Measurements from ENCODE around the gene MYO1B. TPM values are rescaled to one million over a fixed set of nuclear protein-coding genes. Genes with fewer than 3 reads are reported as not detected.

Gene MYO1B
- total and polyA plus RNA-seq, 10 of the 15 experiments (the other 5 are each of a cell fraction or from before 2014, with no cell fraction given) = 0.10 to 4.2 (median 1.6) TPM

- Histone ChIP-seq H3K79me2 (ENCODE audit: control insufficient read depth, insufficient read depth, low read length) (no peaks in the 10 kb centered on the region), H2AFZ (ENCODE audit: control insufficient read depth, low read depth, low read length) (no peak overlapping the region), H3K27me3 (replicated peaks in 1 of 2; ENCODE audit: control insufficient read depth in 2 of 2, insufficient read depth in 2 of 2, low read length in 1 of 2) (no peaks in the 10 kb centered on the region), H4K20me1 (ENCODE audit: control insufficient read depth, insufficient read depth) (no peaks in the 10 kb centered on the region), H3K4me2 (ENCODE audit: control insufficient read depth, insufficient read depth) (no peak overlapping the region), H3K4me3 (no peak overlapping the region), H3K27ac (ENCODE audit: control insufficient read depth, insufficient read depth) (no peak overlapping the region), H3K4me1 (ENCODE audit: control insufficient read depth, insufficient read depth, low read length) (peaks cover 6% of the 10 kb centered on the region), H3K9ac (ENCODE audit: control insufficient read depth, insufficient read depth, low read length) (no peak overlapping the region), H3K36me3 (ENCODE audit: control insufficient read depth in 2 of 2, insufficient read depth in 2 of 2, low read length in 1 of 2) (no peaks in the 10 kb centered on the region), H3K9me3 (replicated peaks; ENCODE audit: control insufficient read depth, insufficient read depth, low read length) (peaks cover 8% of the 10 kb centered on the region)
- POLR2A ChIA-PET = no interaction called here
- SMC1A ChIA-PET (ENCODE audit: uncharacterized antibody, unreplicated experiment) = no interaction called here
- WGBS (ENCODE audit: insufficient coverage, insufficient replicate concordance, low lambda C conversion rate, missing lambda C conversion rate) = 62% methylated on average over 5 of the region's 5 CpGs
- ATAC-seq (no peak), FAIRE-seq (no peak), DNase-seq (ENCODE audit: low read depth, low spot score) (no peak)
- RAD21 ChIA-PET (ENCODE audit: unreplicated experiment) = no interaction called here
- CTCF ChIA-PET = no interaction called here
- in situ Hi-C loops (cut with MboI) = no loop called here
- intact Hi-C loops (cut with micrococcal nuclease; ENCODE audit: unreplicated experiment) = no loop called here
- no TSS peak for BruUV-seq (replicated peaks)
- TF ChIP-seq SUPT20H (IDR thresholded peaks at IDR 0.05; ENCODE audit: borderline replicate concordance, control insufficient read depth, low read depth, low read length) = no peak
- TF ChIP-seq, protein P1, sequence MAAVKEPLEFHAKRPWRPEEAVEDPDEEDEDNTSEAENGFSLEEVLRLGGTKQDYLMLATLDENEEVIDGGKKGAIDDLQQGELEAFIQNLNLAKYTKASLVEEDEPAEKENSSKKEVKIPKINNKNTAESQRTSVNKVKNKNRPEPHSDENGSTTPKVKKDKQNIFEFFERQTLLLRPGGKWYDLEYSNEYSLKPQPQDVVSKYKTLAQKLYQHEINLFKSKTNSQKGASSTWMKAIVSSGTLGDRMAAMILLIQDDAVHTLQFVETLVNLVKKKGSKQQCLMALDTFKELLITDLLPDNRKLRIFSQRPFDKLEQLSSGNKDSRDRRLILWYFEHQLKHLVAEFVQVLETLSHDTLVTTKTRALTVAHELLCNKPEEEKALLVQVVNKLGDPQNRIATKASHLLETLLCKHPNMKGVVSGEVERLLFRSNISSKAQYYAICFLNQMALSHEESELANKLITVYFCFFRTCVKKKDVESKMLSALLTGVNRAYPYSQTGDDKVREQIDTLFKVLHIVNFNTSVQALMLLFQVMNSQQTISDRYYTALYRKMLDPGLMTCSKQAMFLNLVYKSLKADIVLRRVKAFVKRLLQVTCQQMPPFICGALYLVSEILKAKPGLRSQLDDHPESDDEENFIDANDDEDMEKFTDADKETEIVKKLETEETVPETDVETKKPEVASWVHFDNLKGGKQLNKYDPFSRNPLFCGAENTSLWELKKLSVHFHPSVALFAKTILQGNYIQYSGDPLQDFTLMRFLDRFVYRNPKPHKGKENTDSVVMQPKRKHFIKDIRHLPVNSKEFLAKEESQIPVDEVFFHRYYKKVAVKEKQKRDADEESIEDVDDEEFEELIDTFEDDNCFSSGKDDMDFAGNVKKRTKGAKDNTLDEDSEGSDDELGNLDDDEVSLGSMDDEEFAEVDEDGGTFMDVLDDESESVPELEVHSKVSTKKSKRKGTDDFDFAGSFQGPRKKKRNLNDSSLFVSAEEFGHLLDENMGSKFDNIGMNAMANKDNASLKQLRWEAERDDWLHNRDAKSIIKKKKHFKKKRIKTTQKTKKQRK (IDR thresholded peaks at IDR 0.05; ENCODE audit: low read depth, low read length) = no peak
- no peak for TF ChIP-seq MTA3 (IDR thresholded peaks at IDR 0.05; ENCODE audit: borderline replicate concordance, low read length)
- TF ChIP-seq, protein P2, sequence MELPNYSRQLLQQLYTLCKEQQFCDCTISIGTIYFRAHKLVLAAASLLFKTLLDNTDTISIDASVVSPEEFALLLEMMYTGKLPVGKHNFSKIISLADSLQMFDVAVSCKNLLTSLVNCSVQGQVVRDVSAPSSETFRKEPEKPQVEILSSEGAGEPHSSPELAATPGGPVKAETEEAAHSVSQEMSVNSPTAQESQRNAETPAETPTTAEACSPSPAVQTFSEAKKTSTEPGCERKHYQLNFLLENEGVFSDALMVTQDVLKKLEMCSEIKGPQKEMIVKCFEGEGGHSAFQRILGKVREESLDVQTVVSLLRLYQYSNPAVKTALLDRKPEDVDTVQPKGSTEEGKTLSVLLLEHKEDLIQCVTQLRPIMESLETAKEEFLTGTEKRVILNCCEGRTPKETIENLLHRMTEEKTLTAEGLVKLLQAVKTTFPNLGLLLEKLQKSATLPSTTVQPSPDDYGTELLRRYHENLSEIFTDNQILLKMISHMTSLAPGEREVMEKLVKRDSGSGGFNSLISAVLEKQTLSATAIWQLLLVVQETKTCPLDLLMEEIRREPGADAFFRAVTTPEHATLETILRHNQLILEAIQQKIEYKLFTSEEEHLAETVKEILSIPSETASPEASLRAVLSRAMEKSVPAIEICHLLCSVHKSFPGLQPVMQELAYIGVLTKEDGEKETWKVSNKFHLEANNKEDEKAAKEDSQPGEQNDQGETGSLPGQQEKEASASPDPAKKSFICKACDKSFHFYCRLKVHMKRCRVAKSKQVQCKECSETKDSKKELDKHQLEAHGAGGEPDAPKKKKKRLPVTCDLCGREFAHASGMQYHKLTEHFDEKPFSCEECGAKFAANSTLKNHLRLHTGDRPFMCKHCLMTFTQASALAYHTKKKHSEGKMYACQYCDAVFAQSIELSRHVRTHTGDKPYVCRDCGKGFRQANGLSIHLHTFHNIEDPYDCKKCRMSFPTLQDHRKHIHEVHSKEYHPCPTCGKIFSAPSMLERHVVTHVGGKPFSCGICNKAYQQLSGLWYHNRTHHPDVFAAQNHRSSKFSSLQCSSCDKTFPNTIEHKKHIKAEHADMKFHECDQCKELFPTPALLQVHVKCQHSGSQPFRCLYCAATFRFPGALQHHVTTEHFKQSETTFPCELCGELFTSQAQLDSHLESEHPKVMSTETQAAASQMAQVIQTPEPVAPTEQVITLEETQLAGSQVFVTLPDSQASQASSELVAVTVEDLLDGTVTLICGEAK (IDR thresholded peaks at IDR 0.05; ENCODE audit: borderline replicate concordance) = no peak
- TF ChIP-seq, protein P3, sequence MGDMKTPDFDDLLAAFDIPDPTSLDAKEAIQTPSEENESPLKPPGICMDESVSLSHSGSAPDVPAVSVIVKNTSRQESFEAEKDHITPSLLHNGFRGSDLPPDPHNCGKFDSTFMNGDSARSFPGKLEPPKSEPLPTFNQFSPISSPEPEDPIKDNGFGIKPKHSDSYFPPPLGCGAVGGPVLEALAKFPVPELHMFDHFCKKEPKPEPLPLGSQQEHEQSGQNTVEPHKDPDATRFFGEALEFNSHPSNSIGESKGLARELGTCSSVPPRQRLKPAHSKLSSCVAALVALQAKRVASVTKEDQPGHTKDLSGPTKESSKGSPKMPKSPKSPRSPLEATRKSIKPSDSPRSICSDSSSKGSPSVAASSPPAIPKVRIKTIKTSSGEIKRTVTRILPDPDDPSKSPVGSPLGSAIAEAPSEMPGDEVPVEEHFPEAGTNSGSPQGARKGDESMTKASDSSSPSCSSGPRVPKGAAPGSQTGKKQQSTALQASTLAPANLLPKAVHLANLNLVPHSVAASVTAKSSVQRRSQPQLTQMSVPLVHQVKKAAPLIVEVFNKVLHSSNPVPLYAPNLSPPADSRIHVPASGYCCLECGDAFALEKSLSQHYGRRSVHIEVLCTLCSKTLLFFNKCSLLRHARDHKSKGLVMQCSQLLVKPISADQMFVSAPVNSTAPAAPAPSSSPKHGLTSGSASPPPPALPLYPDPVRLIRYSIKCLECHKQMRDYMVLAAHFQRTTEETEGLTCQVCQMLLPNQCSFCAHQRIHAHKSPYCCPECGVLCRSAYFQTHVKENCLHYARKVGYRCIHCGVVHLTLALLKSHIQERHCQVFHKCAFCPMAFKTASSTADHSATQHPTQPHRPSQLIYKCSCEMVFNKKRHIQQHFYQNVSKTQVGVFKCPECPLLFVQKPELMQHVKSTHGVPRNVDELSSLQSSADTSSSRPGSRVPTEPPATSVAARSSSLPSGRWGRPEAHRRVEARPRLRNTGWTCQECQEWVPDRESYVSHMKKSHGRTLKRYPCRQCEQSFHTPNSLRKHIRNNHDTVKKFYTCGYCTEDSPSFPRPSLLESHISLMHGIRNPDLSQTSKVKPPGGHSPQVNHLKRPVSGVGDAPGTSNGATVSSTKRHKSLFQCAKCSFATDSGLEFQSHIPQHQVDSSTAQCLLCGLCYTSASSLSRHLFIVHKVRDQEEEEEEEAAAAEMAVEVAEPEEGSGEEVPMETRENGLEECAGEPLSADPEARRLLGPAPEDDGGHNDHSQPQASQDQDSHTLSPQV (IDR thresholded peaks at IDR 0.05) = no peak
- TF ChIP-seq EP300 (IDR thresholded peaks at IDR 0.05; ENCODE audit: borderline replicate concordance in 1 of 2, control insufficient read depth in 1 of 2, low read depth in 2 of 2, low read length in 2 of 2) = no peak
- no peak for TF ChIP-seq NR2C1 (IDR thresholded peaks at IDR 0.05)
- no peak for TF ChIP-seq CEBPB (IDR thresholded peaks at IDR 0.05; ENCODE audit: borderline replicate concordance in 1 of 2, low read depth in 2 of 2, low read length in 2 of 2)
- TF ChIP-seq CHD2 (IDR thresholded peaks at IDR 0.05; ENCODE audit: borderline replicate concordance, low read depth, low read length) = no peak
- no peak for TF ChIP-seq SUZ12 (IDR thresholded peaks at IDR 0.05; ENCODE audit: unreplicated experiment)
Measured at GRCh38 chr2:191221666-191222065, 23.5 kb upstream of the MYO1B start.

All from GM12878 (cell line).